ENCODE data around the gene GUCY1A2. TPM values are rescaled to one million over a fixed set of nuclear protein-coding genes. Genes with fewer than 3 reads are reported as not detected.
"Not testable (repeated sequence)": the region's sequence is repeated elsewhere in the genome, so short reads cannot be mapped to it uniquely, and the experiment has no call there.

The GUCY1A2 gene
- total and polyA plus RNA-seq, 2 donors (not counting 3 experiments of a cell fraction or from before 2014, with no cell fraction given), result 0.02 to 0.03 TPM

DNA sequence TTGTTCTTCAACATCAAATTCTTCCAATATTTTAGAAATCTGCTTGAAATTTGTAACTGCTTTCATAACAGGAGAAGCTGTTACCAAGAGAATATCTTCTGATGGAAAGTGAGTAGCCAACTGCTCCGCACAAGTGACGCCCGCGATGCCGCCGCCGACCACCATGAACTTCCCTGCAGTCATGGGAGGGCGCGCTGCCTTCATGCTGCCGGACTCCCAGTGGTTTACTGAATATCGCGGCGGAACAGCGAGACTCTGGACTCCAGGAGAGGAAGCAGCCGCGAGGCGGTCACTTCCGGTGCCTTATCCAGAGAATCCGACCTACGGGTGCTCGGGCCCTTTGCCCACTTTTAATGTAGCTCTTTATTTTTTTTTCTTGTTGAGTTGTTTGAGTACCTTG, 190.6 kb downstream of the GUCY1A2 start:
- dilution Hi-C loops (cut with MboI; ENCODE audit: extremely low pct_ligation_motif_present, low sequenced_read_pairs) (no loop called here), intact Hi-C loops (cut with micrococcal nuclease) (no loop called here)
- FAIRE-seq (no peak), DNase-seq (ENCODE audit: low read depth, low spot score) (no peak)
- Histone ChIP-seq H3K79me2 (ENCODE audit: control insufficient read depth, insufficient read depth, low read length) (no peaks in the 10 kb centered on the region), H3K27ac (ENCODE audit: insufficient read depth, low read depth, low read length) (no peak overlapping the region), H3K4me1 (ENCODE audit: control insufficient read depth, extremely low read depth, insufficient read depth, low read length) (no peaks in the 10 kb centered on the region), H2AFZ (ENCODE audit: low read depth, low read length) (no peak overlapping the region), H3K9ac (replicated peaks; ENCODE audit: extremely low read depth, insufficient read depth, low read length) (no peak overlapping the region), H4K20me1 (replicated peaks; ENCODE audit: control insufficient read depth, extremely low read depth, insufficient read depth, low read length) (no peaks in the 10 kb centered on the region), H3K27me3 (ENCODE audit: control insufficient read depth in 2 of 2, insufficient read depth in 2 of 2, low read length in 2 of 2) (no peaks in the 10 kb centered on the region), H3K9me1 (replicated peaks; ENCODE audit: control insufficient read depth, extremely low read depth, insufficient read depth, low read length) (no peaks in the 10 kb centered on the region), H3K4me2 (ENCODE audit: insufficient read depth, low read length) (no peak overlapping the region), H3K9me3 (replicated peaks; ENCODE audit: control insufficient read depth, insufficient read depth, low read length) (peaks cover 2% of the 10 kb centered on the region), H3K4me3 (replicated peaks in 1 of 3; ENCODE audit: insufficient read depth in 1 of 3, low read depth in 1 of 3, low read length in 3 of 3) (no peak overlapping the region), H3K36me3 (ENCODE audit: control insufficient read depth in 2 of 2, extremely low read depth in 1 of 2, insufficient read depth in 2 of 2, low read length in 2 of 2) (no peaks in the 10 kb centered on the region)
- ChIA-PET CTCF (no interaction called here), POLR2A (no interaction called here)
- TF ChIP-seq GATA2 (IDR thresholded peaks at IDR 0.05; ENCODE audit: insufficient read depth, insufficient read length, low read depth, low read length) (no peak), EZH2 (IDR thresholded peaks at IDR 0.05; ENCODE audit: borderline replicate concordance, low read depth, low read length, severe bottlenecking) (no peak), POLR2AphosphoS5 (IDR thresholded peaks at IDR 0.05; ENCODE audit: insufficient read depth, low read depth, low read length) (no peak), POLR2A (IDR thresholded peaks at IDR 0.05; ENCODE audit: low read depth, low read length) (no peak), JUN (IDR thresholded peaks at IDR 0.05; ENCODE audit: borderline replicate concordance, insufficient read depth, insufficient read length, low read depth) (no peak), FOS (IDR thresholded peaks at IDR 0.05; ENCODE audit: borderline replicate concordance, insufficient read depth, low read length) (no peak)
- no TSS peak for BruUV-seq (replicated peaks)

DNA sequence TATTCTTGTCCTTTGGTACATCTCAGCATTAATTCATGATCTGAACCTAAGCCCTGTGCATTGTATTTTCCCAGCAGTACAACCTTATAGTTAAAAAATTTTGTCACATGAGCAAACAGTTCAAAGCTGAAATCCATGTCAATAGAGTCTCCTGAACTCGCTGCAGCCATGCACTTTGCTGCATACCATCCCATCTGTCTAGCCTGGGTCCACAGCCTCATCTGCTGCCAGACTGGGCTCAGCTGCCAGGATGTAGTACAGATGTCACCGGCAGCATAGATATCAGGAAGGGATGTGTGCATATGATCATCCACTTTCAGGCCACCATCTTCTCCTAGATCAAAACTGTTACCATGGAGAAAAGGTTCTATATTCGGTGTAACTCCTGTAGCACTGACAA, 191.7 kb downstream of the GUCY1A2 start:
- H3K9ac ChIP-seq (replicated peaks; ENCODE audit: extremely low read depth, insufficient read depth, low read length); CTCF ChIA-PET; H3K4me2 ChIP-seq (ENCODE audit: insufficient read depth, low read length); FAIRE-seq; H3K9me1 ChIP-seq (replicated peaks; ENCODE audit: control insufficient read depth, extremely low read depth, insufficient read depth, low read length); POLR2A ChIA-PET; dilution Hi-C loops (cut with MboI; ENCODE audit: extremely low pct_ligation_motif_present, low sequenced_read_pairs); H3K4me3 ChIP-seq (replicated peaks in 1 of 3; ENCODE audit: insufficient read depth in 1 of 3, low read depth in 1 of 3, low read length in 3 of 3); H3K4me1 ChIP-seq (ENCODE audit: control insufficient read depth, extremely low read depth, insufficient read depth, low read length); intact Hi-C loops (cut with micrococcal nuclease); H3K9me3 ChIP-seq (replicated peaks; ENCODE audit: control insufficient read depth, insufficient read depth, low read length); H3K27me3 ChIP-seq (ENCODE audit: control insufficient read depth in 2 of 2, insufficient read depth in 2 of 2, low read length in 2 of 2); DNase-seq (ENCODE audit: low read depth, low spot score); BruUV-seq (replicated peaks); H3K27ac ChIP-seq (ENCODE audit: insufficient read depth, low read depth, low read length); H4K20me1 ChIP-seq (replicated peaks; ENCODE audit: control insufficient read depth, extremely low read depth, insufficient read depth, low read length); H3K36me3 ChIP-seq (ENCODE audit: control insufficient read depth in 2 of 2, extremely low read depth in 1 of 2, insufficient read depth in 2 of 2, low read length in 2 of 2); H2AFZ ChIP-seq (ENCODE audit: low read depth, low read length); H3K79me2 ChIP-seq (ENCODE audit: control insufficient read depth, insufficient read depth, low read length): not testable (repeated sequence)
